Erythroblast (primary cell): ENCODE measurements around the gene TEAD2.

Experiments
- GATA1 ChIP-seq: IDR thresholded peaks from 2 replicates; pipeline ENCODE4 v1.6.1; 2011; ENCODE audit warnings: low read depth, mild to moderate bottlenecking, control low read depth, low read length, moderate library complexity
- POLR2A ChIP-seq: IDR thresholded peaks from 2 replicates; pipeline ENCODE4 v1.6.1; 2011; ENCODE audit warnings: mild to moderate bottlenecking, low read length

- TF ChIP-seq POLR2A (no peak), GATA1 (no peak)
These were observed 28.1 kb upstream of the TEAD2 start for GRCh38 chr19:49390131-49390928.
